ENCODE measurements around the gene PIGO. TPM values are rescaled to one million over a fixed set of nuclear protein-coding genes. Genes with fewer than 3 reads are reported as not detected.

PIGO gene
- total RNA-seq: 10 to 100 TPM; 29.9 to 30.7 TPM

GRCh38 chr9:35096035-35096849 is at the start of gene PIGO:
PIGO (minus strand) TSS chr9:35096591; CDS start chr9:35095565, 1,026 bp downstream.
- peak within 1 kb of the TSS; percentile 57 to 73 for H3K4me3 ChIP-seq
- peak; percentile 84 for TF ChIP-seq POLR2AphosphoS5 (IDR thresholded peaks at IDR 0.05)
- TF ChIP-seq POLR2A (IDR thresholded peaks at IDR 0.05): peak; percentile 32
- peak; percentile 69 to 77 (median 74) for TF ChIP-seq CTCF (IDR thresholded peaks at IDR 0.05)
- H3K9me3 ChIP-seq: no peaks in the 10 kb centered on the region
- peak within 1 kb of the TSS; percentile 90 to 94 for H3K27ac ChIP-seq
- peaks cover 7 to 12% of the 10 kb centered on the region in 2 donors for H3K36me3 ChIP-seq
- peak; percentile 82 for DNase-seq (ENCODE audit: low spot score)
- under 1% methylated on average over 40 of the region's 53 CpGs for WGBS
- H3K27me3 ChIP-seq (replicated peaks; ENCODE audit: insufficient read depth): no peaks in the 10 kb centered on the region
- intact Hi-C loops (cut with DNase I): loop anchor here (5.0 kb wide), 1 partner anchor 194 kb away; no protein-coding TSS in a partner anchor
- peaks cover 4% of the 10 kb centered on the region for H3K4me1 ChIP-seq (replicated peaks)

GRCh38 chr9:35142037-35142436 is 45.6 kb upstream of the PIGO start:
- no peak for DNase-seq (ENCODE audit: low spot score)
- intact Hi-C loops (cut with DNase I): no loop called here
- TF ChIP-seq POLR2AphosphoS5 (IDR thresholded peaks at IDR 0.05): no peak
- TF ChIP-seq POLR2A (IDR thresholded peaks at IDR 0.05): no peak
- no peak for TF ChIP-seq CTCF (IDR thresholded peaks at IDR 0.05)
- Histone ChIP-seq H3K36me3 (no peaks in the 10 kb centered on the region), H3K27ac (no peak overlapping the region), H3K4me1 (replicated peaks) (no peaks in the 10 kb centered on the region), H3K4me3 (no peak overlapping the region), H3K27me3 (replicated peaks; ENCODE audit: insufficient read depth) (no peaks in the 10 kb centered on the region), H3K9me3 (no peaks in the 10 kb centered on the region)
- 94% methylated on average over 5 of the region's 5 CpGs for WGBS

GRCh38 chr9:35140093-35140492 is 43.7 kb upstream of the PIGO start:
- intact Hi-C loops (cut with DNase I): no loop called here
- whole genome bisulfite sequencing: 78% methylated on average over 2 of the region's 2 CpGs
- no peaks in the 10 kb centered on the region for H3K9me3 ChIP-seq
- no peaks in the 10 kb centered on the region for H3K4me1 ChIP-seq (replicated peaks)
- no peaks in the 10 kb centered on the region for H3K36me3 ChIP-seq
- no peak overlapping the region for H3K27ac ChIP-seq
- H3K4me3 ChIP-seq: no peak overlapping the region
- DNase-seq (ENCODE audit: low spot score): no peak
- TF ChIP-seq POLR2AphosphoS5 (IDR thresholded peaks at IDR 0.05): no peak
- TF ChIP-seq CTCF (IDR thresholded peaks at IDR 0.05): no peak
- no peak for TF ChIP-seq POLR2A (IDR thresholded peaks at IDR 0.05)
- no peaks in the 10 kb centered on the region for H3K27me3 ChIP-seq (replicated peaks; ENCODE audit: insufficient read depth)

- Histone ChIP-seq H3K27ac (no peak overlapping the region), H3K4me1 (replicated peaks) (no peaks in the 10 kb centered on the region), H3K27me3 (replicated peaks; ENCODE audit: insufficient read depth) (no peaks in the 10 kb centered on the region), H3K36me3 (no peaks in the 10 kb centered on the region), H3K9me3 (no peaks in the 10 kb centered on the region), H3K4me3 (no peak overlapping the region)
- intact Hi-C loops (cut with DNase I): no loop called here
- 77% methylated on average over 8 of the region's 8 CpGs for WGBS
- no peak for DNase-seq (ENCODE audit: low spot score)
- no peak for TF ChIP-seq POLR2AphosphoS5 (IDR thresholded peaks at IDR 0.05)
- TF ChIP-seq POLR2A (IDR thresholded peaks at IDR 0.05): no peak
- no peak for TF ChIP-seq CTCF (IDR thresholded peaks at IDR 0.05)
Observed at GRCh38 chr9:35136866-35137265, 40.5 kb upstream of the PIGO start.

GRCh38 chr9:35135988-35136387 is 39.6 kb upstream of the PIGO start:
- 88% methylated on average over 7 of the region's 7 CpGs for WGBS
- Histone ChIP-seq H3K4me1 (replicated peaks) (no peaks in the 10 kb centered on the region), H3K9me3 (no peaks in the 10 kb centered on the region), H3K4me3 (no peak overlapping the region), H3K36me3 (no peaks in the 10 kb centered on the region), H3K27ac (no peak overlapping the region), H3K27me3 (replicated peaks; ENCODE audit: insufficient read depth) (no peaks in the 10 kb centered on the region)
- no peak for DNase-seq (ENCODE audit: low spot score)
- intact Hi-C loops (cut with DNase I): no loop called here
- TF ChIP-seq POLR2A (IDR thresholded peaks at IDR 0.05): no peak
- TF ChIP-seq CTCF (IDR thresholded peaks at IDR 0.05): no peak
